Liver (tissue), 9 donors: ENCODE results near the gene MICAL2. TPM values are rescaled to one million over a fixed set of nuclear protein-coding genes. Genes with fewer than 3 reads are reported as not detected.

Experiments used
- DNase-seq: peaks from one replicate; pipeline ENCODE4 v3.0.0-alpha.2; 2017; ENCODE audit warnings: low spot score
- H3K27ac ChIP-seq, 2 donors: one replicate each; pipeline ENCODE4 v1.7.0; 2013; ENCODE audit warnings: inconsistent platforms in 2 of 2, low read length in 2 of 2, control low read depth in 1 of 2, low read depth in 1 of 2, mild to moderate bottlenecking in 1 of 2
- H3K27me3 ChIP-seq, 4 donors: one replicate each; pipeline versions ENCODE4 v1.6.1 to v1.7.0; 2013; ENCODE audit warnings: low read length in 3 of 4, inconsistent platforms in 1 of 4, mild to moderate bottlenecking in 1 of 4, moderate library complexity in 1 of 4; ENCODE audit not compliant: control insufficient read depth in 4 of 4, insufficient read depth in 4 of 4
- H3K36me3 ChIP-seq, 4 donors: one replicate each; pipeline versions ENCODE4 v1.6.1 to v1.7.0; 2013; ENCODE audit warnings: low read length in 3 of 4, mild to moderate bottlenecking in 3 of 4, low read depth in 1 of 4, moderate library complexity in 1 of 4; ENCODE audit not compliant: control insufficient read depth in 4 of 4, insufficient read depth in 3 of 4
- H3K4me1 ChIP-seq, 4 donors: one replicate each; pipeline versions ENCODE4 v1.6.1 to v1.7.0; 2013; ENCODE audit warnings: low read length in 3 of 4, mild to moderate bottlenecking in 3 of 4, moderate library complexity in 1 of 4; ENCODE audit not compliant: control insufficient read depth in 4 of 4, insufficient read depth in 4 of 4
- H3K4me3 ChIP-seq, 3 donors: one replicate each; pipeline versions ENCODE4 v1.6.1 to v1.7.0; 2013; ENCODE audit warnings: low read length in 3 of 3, control low read depth in 1 of 3, low read depth in 1 of 3, mild to moderate bottlenecking in 1 of 3
- H3K9ac ChIP-seq, 2 donors: one replicate each; pipeline ENCODE4 v1.7.0; 2013; ENCODE audit warnings: low read length in 2 of 2, mild to moderate bottlenecking in 2 of 2, moderate library complexity in 2 of 2, control low read depth in 1 of 2, low read depth in 1 of 2
- H3K9me3 ChIP-seq, 4 donors: one replicate each; pipeline versions ENCODE4 v1.6.1 to v1.7.0; 2013; ENCODE audit warnings: low read length in 3 of 4; ENCODE audit not compliant: control insufficient read depth in 4 of 4
- ATF3 ChIP-seq: IDR thresholded peaks from 2 replicates; pipeline ENCODE4 v1.6.1; 2016; ENCODE audit warnings: antibody characterized with exemption
- EGR1 ChIP-seq, 2 donors: IDR thresholded peaks; 2 replicates each; pipeline ENCODE4 v1.6.1; 2016 to 2018; ENCODE audit warnings: antibody characterized with exemption in 2 of 2, low read depth in 2 of 2
- FOXA2 ChIP-seq: IDR thresholded peaks from 2 replicates; pipeline ENCODE4 v1.6.1; 2016; ENCODE audit warnings: antibody characterized with exemption
- HNF4A ChIP-seq, 2 donors: conservative IDR thresholded peaks; 2 replicates each; pipeline ENCODE4 v1.6.1; 2016; ENCODE audit warnings: antibody characterized with exemption in 2 of 2, mild to moderate bottlenecking in 2 of 2
- HNF4G ChIP-seq: IDR thresholded peaks from 2 replicates; pipeline ENCODE4 v1.6.1; 2016; ENCODE audit warnings: antibody characterized with exemption
- JUND ChIP-seq, 2 donors: IDR thresholded peaks; 2 replicates each; pipeline ENCODE4 v1.6.1; 2016; ENCODE audit warnings: antibody characterized with exemption in 2 of 2
- MAX ChIP-seq: IDR thresholded peaks from 2 replicates; pipeline ENCODE4 v1.6.1; 2016; ENCODE audit warnings: antibody characterized with exemption
- RXRA ChIP-seq, 2 donors: IDR thresholded peaks; 2 replicates each; pipeline ENCODE4 v1.6.1; 2017 to 2018; ENCODE audit warnings: antibody characterized with exemption in 2 of 2, mild to moderate bottlenecking in 1 of 2
- SP1 ChIP-seq: IDR thresholded peaks from 2 replicates; pipeline ENCODE4 v1.6.1; 2018; ENCODE audit warnings: antibody characterized with exemption, mild to moderate bottlenecking
- TAF1 ChIP-seq: conservative IDR thresholded peaks from 2 replicates; pipeline ENCODE4 v1.6.1; 2016; ENCODE audit warnings: antibody characterized with exemption, mild to moderate bottlenecking
- YY1 ChIP-seq: IDR thresholded peaks from 2 replicates; pipeline ENCODE4 v1.6.1; 2016; ENCODE audit warnings: antibody characterized with exemption, mild to moderate bottlenecking
- ZBTB33 ChIP-seq: IDR thresholded peaks from 2 replicates; pipeline ENCODE4 v1.6.1; 2016; ENCODE audit warnings: antibody characterized with exemption
- WGBS: extraction: QIAGEN DNeasy Blood & Tissue Kit; methylation state at CpG from one replicate; pipeline ENCODE4 v1.1.7; 2013; 5-methylcytosine and 5-hydroxymethylcytosine counted together
- polyA plus RNA-seq, 2 donors: library from polyadenylated mRNA; stranded (reverse) in 1 of 2; unstranded in 1 of 2; fragments of 200-250 nt in 1 of 2; fragments of >200 nt in 1 of 2; fragmentation: Nextera tagmentation in 1 of 2; extraction: Ambion mirVana in 1 of 2; gene quantifications; one replicate each; pipeline versions ENCODE4 v1.2.1 to v1.2.3, GENCODE V29; 2013 to 2015
- total RNA-seq, 2 donors: library from RNA; depleted of rRNA; stranded (reverse); fragments of >200 nt; gene quantifications; one replicate each; pipeline ENCODE4 v1.2.3, GENCODE V29; 2014
- TF ChIP-seq, protein P1 (sequence below): IDR thresholded peaks from 2 replicates; pipeline ENCODE4 v1.6.1; 2016; ENCODE audit warnings: antibody characterized with exemption, mild to moderate bottlenecking
- TF ChIP-seq, protein P2 (sequence below): fragments of 150-350 bp; IDR thresholded peaks from 2 replicates; pipeline ENCODE4 v1.5.1; 2017; ENCODE audit warnings: improper control_type of control experiment, low read depth, low read length; ENCODE audit not compliant: missing input control
- donor health status: healthy.
- donor health status: healthy.
- donor health status: healthy.
- donor health status: healthy.
- donor health status: healthy.

The MICAL2 gene
- total and polyA plus RNA-seq, 4 donors = 17.5 to 113 (median 42.9) TPM

GRCh38 chr11:12179019-12179418 is 68.6 kb downstream of the MICAL2 start:
- WGBS = 91% methylated on average over 5 of the region's 5 CpGs
- H3K4me1 ChIP-seq = no peaks in the 10 kb centered on the region
- H3K27me3 ChIP-seq = no peaks in the 10 kb centered on the region
- no peak overlapping the region for H3K27ac ChIP-seq
- TF ChIP-seq YY1 = no peak
- H3K9me3 ChIP-seq = no peaks in the 10 kb centered on the region
- H3K36me3 ChIP-seq = peaks cover 0 to 3% (median under 1%) of the 10 kb centered on the region in 4 donors
- H3K9ac ChIP-seq = no peak overlapping the region
- no peak overlapping the region for H3K4me3 ChIP-seq
- DNase-seq = no peak

- Histone ChIP-seq H3K27me3 (no peaks in the 10 kb centered on the region), H3K4me1 (no peaks in the 10 kb centered on the region), H3K4me3 (no peak overlapping the region), H3K9ac (no peak overlapping the region), H3K27ac (no peak overlapping the region), H3K9me3 (no peaks in the 10 kb centered on the region), H3K36me3 (peaks cover 0 to 3% (median under 1%) of the 10 kb centered on the region in 4 donors)
- WGBS = 80% methylated on average over 4 of the region's 4 CpGs
- TF ChIP-seq RXRA (IDR thresholded peaks at IDR 0.05) (no peak), TAF1 (no peak), SP1 (no peak), HNF4A (conservative IDR thresholded peaks at IDR 0.05) (no peak), FOXA2 (no peak), YY1 (no peak), JUND (IDR thresholded peaks at IDR 0.05) (no peak), EGR1 (IDR thresholded peaks at IDR 0.05; ENCODE audit: low read depth in 2 of 2) (no peak)
- TF ChIP-seq, protein P1, sequence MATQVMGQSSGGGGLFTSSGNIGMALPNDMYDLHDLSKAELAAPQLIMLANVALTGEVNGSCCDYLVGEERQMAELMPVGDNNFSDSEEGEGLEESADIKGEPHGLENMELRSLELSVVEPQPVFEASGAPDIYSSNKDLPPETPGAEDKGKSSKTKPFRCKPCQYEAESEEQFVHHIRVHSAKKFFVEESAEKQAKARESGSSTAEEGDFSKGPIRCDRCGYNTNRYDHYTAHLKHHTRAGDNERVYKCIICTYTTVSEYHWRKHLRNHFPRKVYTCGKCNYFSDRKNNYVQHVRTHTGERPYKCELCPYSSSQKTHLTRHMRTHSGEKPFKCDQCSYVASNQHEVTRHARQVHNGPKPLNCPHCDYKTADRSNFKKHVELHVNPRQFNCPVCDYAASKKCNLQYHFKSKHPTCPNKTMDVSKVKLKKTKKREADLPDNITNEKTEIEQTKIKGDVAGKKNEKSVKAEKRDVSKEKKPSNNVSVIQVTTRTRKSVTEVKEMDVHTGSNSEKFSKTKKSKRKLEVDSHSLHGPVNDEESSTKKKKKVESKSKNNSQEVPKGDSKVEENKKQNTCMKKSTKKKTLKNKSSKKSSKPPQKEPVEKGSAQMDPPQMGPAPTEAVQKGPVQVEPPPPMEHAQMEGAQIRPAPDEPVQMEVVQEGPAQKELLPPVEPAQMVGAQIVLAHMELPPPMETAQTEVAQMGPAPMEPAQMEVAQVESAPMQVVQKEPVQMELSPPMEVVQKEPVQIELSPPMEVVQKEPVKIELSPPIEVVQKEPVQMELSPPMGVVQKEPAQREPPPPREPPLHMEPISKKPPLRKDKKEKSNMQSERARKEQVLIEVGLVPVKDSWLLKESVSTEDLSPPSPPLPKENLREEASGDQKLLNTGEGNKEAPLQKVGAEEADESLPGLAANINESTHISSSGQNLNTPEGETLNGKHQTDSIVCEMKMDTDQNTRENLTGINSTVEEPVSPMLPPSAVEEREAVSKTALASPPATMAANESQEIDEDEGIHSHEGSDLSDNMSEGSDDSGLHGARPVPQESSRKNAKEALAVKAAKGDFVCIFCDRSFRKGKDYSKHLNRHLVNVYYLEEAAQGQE = no peak
- peak; percentile 51 for DNase-seq
Observed at GRCh38 chr11:12179531-12179930, 69.1 kb downstream of the MICAL2 start.

GRCh38 chr11:12180257-12181205 is 70.1 kb downstream of the MICAL2 start:
- Histone ChIP-seq H3K4me3 (no peak overlapping the region), H3K27ac (no peak overlapping the region), H3K4me1 (no peaks in the 10 kb centered on the region), H3K9me3 (no peaks in the 10 kb centered on the region), H3K9ac (no peak overlapping the region), H3K27me3 (no peaks in the 10 kb centered on the region), H3K36me3 (peaks cover 0 to 3% (median under 1%) of the 10 kb centered on the region in 4 donors)
- no peak for DNase-seq
- WGBS = 83% methylated on average over 8 of the region's 8 CpGs
- TF ChIP-seq ATF3 = no peak
- TF ChIP-seq HNF4G = no peak
- TF ChIP-seq SP1 = no peak
- TF ChIP-seq HNF4A (conservative IDR thresholded peaks at IDR 0.05) = no peak
- TF ChIP-seq, protein P1 = no peak
- TF ChIP-seq ZBTB33 = no peak
- TF ChIP-seq, protein P2, sequence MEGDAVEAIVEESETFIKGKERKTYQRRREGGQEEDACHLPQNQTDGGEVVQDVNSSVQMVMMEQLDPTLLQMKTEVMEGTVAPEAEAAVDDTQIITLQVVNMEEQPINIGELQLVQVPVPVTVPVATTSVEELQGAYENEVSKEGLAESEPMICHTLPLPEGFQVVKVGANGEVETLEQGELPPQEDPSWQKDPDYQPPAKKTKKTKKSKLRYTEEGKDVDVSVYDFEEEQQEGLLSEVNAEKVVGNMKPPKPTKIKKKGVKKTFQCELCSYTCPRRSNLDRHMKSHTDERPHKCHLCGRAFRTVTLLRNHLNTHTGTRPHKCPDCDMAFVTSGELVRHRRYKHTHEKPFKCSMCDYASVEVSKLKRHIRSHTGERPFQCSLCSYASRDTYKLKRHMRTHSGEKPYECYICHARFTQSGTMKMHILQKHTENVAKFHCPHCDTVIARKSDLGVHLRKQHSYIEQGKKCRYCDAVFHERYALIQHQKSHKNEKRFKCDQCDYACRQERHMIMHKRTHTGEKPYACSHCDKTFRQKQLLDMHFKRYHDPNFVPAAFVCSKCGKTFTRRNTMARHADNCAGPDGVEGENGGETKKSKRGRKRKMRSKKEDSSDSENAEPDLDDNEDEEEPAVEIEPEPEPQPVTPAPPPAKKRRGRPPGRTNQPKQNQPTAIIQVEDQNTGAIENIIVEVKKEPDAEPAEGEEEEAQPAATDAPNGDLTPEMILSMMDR = no peak
- TF ChIP-seq MAX = no peak
- TF ChIP-seq JUND (IDR thresholded peaks at IDR 0.05) = no peak
- no peak for TF ChIP-seq FOXA2
- no peak for TF ChIP-seq TAF1
- TF ChIP-seq YY1 = no peak
